ENCODE results near the gene APOL2. TPM values are rescaled to one million over a fixed set of nuclear protein-coding genes. Genes with fewer than 3 reads are reported as not detected.

The APOL2 gene
- total RNA-seq, 1 experiment from 2014 or later = 10.0 TPM

GRCh38 chr22:36285545-36285944 lies 46.2 kb upstream of the APOL2 start:
- H3K4me3 ChIP-seq (ENCODE audit: low read depth, low read length) = no peak overlapping the region
- CTCF ChIA-PET = interaction anchor here (1.6 kb wide), 1 partner anchor 17 kb away, joined by 9 read pairs; no protein-coding TSS in a partner anchor
- no peak for TF ChIP-seq CTCF (IDR thresholded peaks at IDR 0.05; ENCODE audit: insufficient read depth in 1 of 2, low read depth in 1 of 2, low read length in 1 of 2, severe bottlenecking in 1 of 2, unreplicated experiment in 1 of 2)
- intact Hi-C loops (cut with micrococcal nuclease; ENCODE audit: unreplicated experiment) = no loop called here
- Mint-ChIP-seq H3K9me3 (ENCODE audit: unreplicated experiment) (no peaks in the 10 kb centered on the region), H3K27ac (ENCODE audit: unreplicated experiment) (no peak overlapping the region), H3K27me3 (ENCODE audit: insufficient read depth, unreplicated experiment) (no peaks in the 10 kb centered on the region), H3K36me3 (ENCODE audit: insufficient read depth, unreplicated experiment) (peaks cover 99% of the 10 kb centered on the region), H3K4me3 (ENCODE audit: unreplicated experiment) (no peak overlapping the region), H3K4me1 (ENCODE audit: low read depth, unreplicated experiment) (peaks cover 5% of the 10 kb centered on the region)
- no peaks in the 10 kb centered on the region for H3K27me3 ChIP-seq (replicated peaks; ENCODE audit: control insufficient read depth, insufficient read depth, low read length)
- POLR2A ChIA-PET = no interaction called here
- peaks cover 18% of the 10 kb centered on the region for H3K36me3 ChIP-seq (ENCODE audit: control insufficient read depth, insufficient read depth, low read length)
- no TSS peak for BruUV-seq (replicated peaks)
- H3K9me3 ChIP-seq = no peaks in the 10 kb centered on the region
- no peaks in the 10 kb centered on the region for H3K4me1 ChIP-seq
- no peak for DNase-seq

- DNase-seq = no peak
- H3K27ac Mint-ChIP-seq (ENCODE audit: unreplicated experiment) = no peak overlapping the region
- H3K36me3 Mint-ChIP-seq (ENCODE audit: insufficient read depth, unreplicated experiment) = peaks cover 100% of the 10 kb centered on the region
- no peaks in the 10 kb centered on the region for H3K9me3 ChIP-seq
- no peaks in the 10 kb centered on the region for H3K27me3 ChIP-seq (replicated peaks; ENCODE audit: control insufficient read depth, insufficient read depth, low read length)
- peaks cover 18% of the 10 kb centered on the region for H3K36me3 ChIP-seq (ENCODE audit: control insufficient read depth, insufficient read depth, low read length)
- H3K4me1 Mint-ChIP-seq (ENCODE audit: low read depth, unreplicated experiment) = peaks cover 5% of the 10 kb centered on the region
- ChIA-PET CTCF (no interaction called here), POLR2A (no interaction called here)
- no peak for TF ChIP-seq CTCF (IDR thresholded peaks at IDR 0.05; ENCODE audit: insufficient read depth in 1 of 2, low read depth in 1 of 2, low read length in 1 of 2, severe bottlenecking in 1 of 2, unreplicated experiment in 1 of 2)
- H3K4me1 ChIP-seq = no peaks in the 10 kb centered on the region
- no TSS peak for BruUV-seq (replicated peaks)
- H3K27me3 Mint-ChIP-seq (ENCODE audit: insufficient read depth, unreplicated experiment) = no peaks in the 10 kb centered on the region
- no peak overlapping the region for H3K4me3 ChIP-seq (ENCODE audit: low read depth, low read length)
- H3K4me3 Mint-ChIP-seq (ENCODE audit: unreplicated experiment) = no peak overlapping the region
- intact Hi-C loops (cut with micrococcal nuclease; ENCODE audit: unreplicated experiment) = no loop called here
- no peaks in the 10 kb centered on the region for H3K9me3 Mint-ChIP-seq (ENCODE audit: unreplicated experiment)
These were observed 45.7 kb upstream of the APOL2 start for GRCh38 chr22:36285017-36285416.

- no peak for TF ChIP-seq CTCF (IDR thresholded peaks at IDR 0.05; ENCODE audit: insufficient read depth in 1 of 2, low read depth in 1 of 2, low read length in 1 of 2, severe bottlenecking in 1 of 2, unreplicated experiment in 1 of 2)
- ChIA-PET POLR2A (no interaction called here), CTCF (no interaction called here)
- H3K27ac Mint-ChIP-seq (ENCODE audit: unreplicated experiment) = peak overlapping the region; percentile 57
- intact Hi-C loops (cut with micrococcal nuclease; ENCODE audit: unreplicated experiment) = no loop called here
- peaks cover 100% of the 10 kb centered on the region for H3K36me3 Mint-ChIP-seq (ENCODE audit: insufficient read depth, unreplicated experiment)
- Histone ChIP-seq H3K27me3 (replicated peaks; ENCODE audit: control insufficient read depth, insufficient read depth, low read length) (no peaks in the 10 kb centered on the region), H3K36me3 (ENCODE audit: control insufficient read depth, insufficient read depth, low read length) (peaks cover 11% of the 10 kb centered on the region), H3K4me1 (no peaks in the 10 kb centered on the region), H3K9me3 (no peaks in the 10 kb centered on the region), H3K4me3 (ENCODE audit: low read depth, low read length) (no peak overlapping the region)
- H3K9me3 Mint-ChIP-seq (ENCODE audit: unreplicated experiment) = no peaks in the 10 kb centered on the region
- H3K27me3 Mint-ChIP-seq (ENCODE audit: insufficient read depth, unreplicated experiment) = no peaks in the 10 kb centered on the region
- H3K4me1 Mint-ChIP-seq (ENCODE audit: low read depth, unreplicated experiment) = peaks cover 9% of the 10 kb centered on the region
- H3K4me3 Mint-ChIP-seq (ENCODE audit: unreplicated experiment) = no peak overlapping the region
- no TSS peak for BruUV-seq (replicated peaks)
- DNase-seq = no peak
These were observed 44.8 kb upstream of the APOL2 start for GRCh38 chr22:36284171-36284571.
